Heart left ventricle (tissue), 16 donors: Measurements from ENCODE around the gene SCN4B. TPM values are rescaled to one million over a fixed set of nuclear protein-coding genes. Genes with fewer than 3 reads are reported as not detected.

Experiments
- ATAC-seq, 4 donors: fragments of 200-7000 bp; cut with Tn5 transposase; one replicate each; pipeline ENCODE4 v1.9.1; 2020 to 2022; ENCODE audit warnings: moderate library complexity in 4 of 4, mild to moderate bottlenecking in 3 of 4, moderate number of reproducible peaks in 1 of 4
- DNase-seq, 5 donors: peaks; one replicate each; pipeline ENCODE4 v3.0.0-alpha.2; 2020
- H3K27ac ChIP-seq, 12 donors: fragments of 200-600 bp; sonication (generic) in 4 of 12; one replicate each; pipeline versions ENCODE4 v1.5.0 to v1.8.0; 2016 to 2022; ENCODE audit warnings: mild to moderate bottlenecking in 2 of 12
- H3K27me3 ChIP-seq, 9 donors: fragments of 200-600 bp; sonication (generic) in 2 of 9; one replicate each; pipeline versions ENCODE4 v1.5.1 to v1.8.0; 2016 to 2022; ENCODE audit warnings: mild to moderate bottlenecking in 3 of 9
- H3K36me3 ChIP-seq, 9 donors: fragments of 200-600 bp; sonication (generic) in 2 of 9; one replicate each; pipeline versions ENCODE4 v1.5.0 to v1.8.0; 2018 to 2022; ENCODE audit warnings: mild to moderate bottlenecking in 2 of 9
- H3K4me1 ChIP-seq, 12 donors: fragments of 200-600 bp; sonication (generic) in 4 of 12; one replicate each; pipeline versions ENCODE4 v1.5.0 to v1.8.0; 2016 to 2022; ENCODE audit warnings: mild to moderate bottlenecking in 3 of 12
- H3K4me3 ChIP-seq, 12 donors: fragments of 200-600 bp; sonication (generic) in 4 of 12; one replicate each; pipeline versions ENCODE4 v1.5.0 to v1.8.0; 2017 to 2022; ENCODE audit warnings: mild to moderate bottlenecking in 9 of 12, moderate library complexity in 4 of 12
- H3K9me3 ChIP-seq, 12 donors: fragments of 200-600 bp; sonication (generic) in 4 of 12; one replicate each; pipeline versions ENCODE4 v1.5.0 to v1.8.0; 2016 to 2022; ENCODE audit warnings: mild to moderate bottlenecking in 1 of 12
- POLR2A ChIP-seq, 2 donors: fragments of 450-650 bp; IDR thresholded peaks; one replicate each; pipeline ENCODE4 v1.6.1; 2017; ENCODE audit warnings: antibody characterized with exemption in 2 of 2, mild to moderate bottlenecking in 2 of 2, moderate library complexity in 2 of 2
- WGBS, 4 donors: extraction: QIAGEN DNeasy Blood & Tissue Kit in 2 of 4; methylation state at CpG; one replicate each; pipeline versions ENCODE4 v1.1.5 to v1.1.7; 2013 to 2018; 5-methylcytosine and 5-hydroxymethylcytosine counted together
- intact Hi-C, 10 donors: fragments of 100-400 bp; cut with DNase I; formaldehyde crosslinking; loops; one replicate each; pipeline versions ENCODE4 v1.11.1 to v1.14.2; 2022
- polyA plus RNA-seq, 2 donors: library from polyadenylated mRNA; stranded (reverse); fragments of 200-250 nt; gene quantifications; one replicate each; pipeline ENCODE4 v1.2.3, GENCODE V29; 2013
- total RNA-seq, 9 donors: library from RNA; depleted of rRNA in 2 of 9; stranded (reverse); fragments of >200 nt in 2 of 9; fragmentation: NEBNext Ultra II Directional in 3 of 9; extraction: Animal tissue kit (Norgen Biotek cat#: 25700) in 3 of 9; gene quantifications; one replicate each; pipeline versions ENCODE4 v1.1.0 to v1.2.4, GENCODE V29; 2016 to 2023
- TF ChIP-seq, protein P1 (sequence below), 12 donors: fragments of 200-600 bp; sonication (generic) in 4 of 12; IDR thresholded peaks; one replicate each; pipeline versions ENCODE4 v1.5.0 to v1.8.0; 2018 to 2022; ENCODE audit warnings: antibody characterized with exemption in 12 of 12, mild to moderate bottlenecking in 5 of 12
- donor health status: ischemic (EF 13 %, LVEDD 7.1; RV severe dilation, severe dysfunction).
- donor health status: healthy with polysubstance abuse.
- donor health status: DM: no; HTN: yes; CAD: no.
- donor health status: DM: no; HTN: no; CAD: no.
- donor health status: ischemic (EF 25% LVEDD 6.9; RV normal size, moderate dysfunction).
- donor health status: ischemic (EF 25% LVEDD 5.7; RV mildly dilated, moderate dysfunction).
- donor health status: healthy.
- donor health status: DM: yes; HTN: yes; CAD: no.
- donor health status: ischemic (EF 35%, LVEDD 5.7; RV mildly dilated, moderate dysfunction).
- donor health status: nonischemic (EF 11% LVEDD 7.7; RV severe dilation, severe dysfunction).
- donor health status: DM: yes; HTN: yes; CAD: no.
- donor health status: PGD.
- donor health status: ischemic (EF 29% LVEDD 5.4; RV normal size, mild dysfunction).
- donor health status: nonischemic (EF 23%, LVEDD 6.1; RV moderate dilation, normal function).

Gene SCN4B
- total and polyA plus RNA-seq, 11 donors: 2.1 to 16.9 (median 11.9) TPM

DNA sequence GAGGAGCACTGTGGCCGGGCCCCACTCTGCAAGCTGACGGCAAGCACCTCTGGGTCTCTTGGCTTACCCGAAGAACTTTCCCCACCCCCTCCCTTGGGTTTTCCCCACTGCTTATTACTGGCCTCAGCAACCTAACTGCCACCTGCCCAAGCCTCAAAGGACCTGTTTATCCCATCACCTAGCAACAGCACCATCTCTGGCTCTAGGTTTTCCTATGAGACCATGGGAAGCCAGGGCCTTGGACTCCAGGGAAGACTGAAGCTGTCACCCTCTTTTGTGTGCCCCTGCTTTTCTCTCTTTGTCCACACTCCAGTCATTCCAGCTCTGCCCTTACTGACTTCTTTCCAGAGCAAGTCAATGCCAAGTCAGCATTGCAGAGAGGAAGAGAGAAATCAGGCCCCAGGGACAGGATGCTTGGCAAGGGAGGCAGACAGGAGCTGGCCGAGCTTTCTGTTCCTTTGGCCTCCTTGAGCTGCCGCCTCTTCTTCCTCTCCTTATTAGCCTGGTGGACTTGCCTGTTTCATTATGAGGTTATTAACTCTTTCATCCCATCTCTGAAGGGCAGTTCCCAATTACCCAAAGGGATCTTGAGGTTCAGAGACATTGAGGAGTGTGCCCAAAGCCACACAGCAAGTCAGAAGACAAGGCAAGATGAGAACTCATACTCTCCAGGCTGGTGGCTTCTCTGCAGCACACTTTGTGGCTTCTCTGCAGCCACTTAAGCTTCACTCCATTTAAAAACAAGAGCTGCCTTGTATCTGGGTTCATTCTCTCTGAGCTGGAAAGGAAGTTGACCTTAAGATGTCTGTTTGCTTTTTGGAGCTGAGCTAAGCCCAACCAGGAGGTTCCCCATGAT lies 65.5 kb downstream of the SCN4B start, which contains the start of gene SMIM35:
Gene SMIM35, minus strand, starts transcription at position 51 of the 856 bp plus-strand sequence. CDS start 206 bp downstream, outside the sequence.
- intact Hi-C loops: no loop called here
- Histone ChIP-seq H3K27me3 (no peaks in the 10 kb centered on the region), H3K27ac (peak within 1 kb of the TSS in 1 of 12 donors; percentile 70), H3K9me3 (peaks cover 0 to 12% (median 0%) of the 10 kb centered on the region in 12 donors), H3K4me1 (peaks cover 0 to 43% (median 18%) of the 10 kb centered on the region in 12 donors), H3K4me3 (no peak within 1 kb of the TSS), H3K36me3 (no peaks in the 10 kb centered on the region)
- TF ChIP-seq POLR2A (IDR thresholded peaks at IDR 0.05): no peak
- TF ChIP-seq, protein P1, sequence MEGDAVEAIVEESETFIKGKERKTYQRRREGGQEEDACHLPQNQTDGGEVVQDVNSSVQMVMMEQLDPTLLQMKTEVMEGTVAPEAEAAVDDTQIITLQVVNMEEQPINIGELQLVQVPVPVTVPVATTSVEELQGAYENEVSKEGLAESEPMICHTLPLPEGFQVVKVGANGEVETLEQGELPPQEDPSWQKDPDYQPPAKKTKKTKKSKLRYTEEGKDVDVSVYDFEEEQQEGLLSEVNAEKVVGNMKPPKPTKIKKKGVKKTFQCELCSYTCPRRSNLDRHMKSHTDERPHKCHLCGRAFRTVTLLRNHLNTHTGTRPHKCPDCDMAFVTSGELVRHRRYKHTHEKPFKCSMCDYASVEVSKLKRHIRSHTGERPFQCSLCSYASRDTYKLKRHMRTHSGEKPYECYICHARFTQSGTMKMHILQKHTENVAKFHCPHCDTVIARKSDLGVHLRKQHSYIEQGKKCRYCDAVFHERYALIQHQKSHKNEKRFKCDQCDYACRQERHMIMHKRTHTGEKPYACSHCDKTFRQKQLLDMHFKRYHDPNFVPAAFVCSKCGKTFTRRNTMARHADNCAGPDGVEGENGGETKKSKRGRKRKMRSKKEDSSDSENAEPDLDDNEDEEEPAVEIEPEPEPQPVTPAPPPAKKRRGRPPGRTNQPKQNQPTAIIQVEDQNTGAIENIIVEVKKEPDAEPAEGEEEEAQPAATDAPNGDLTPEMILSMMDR (IDR thresholded peaks at IDR 0.05): no peak
- WGBS, 4 donors: 65 to 86% (median 72%) methylated on average over 5 of the region's 5 CpGs
- DNase-seq (no peak), ATAC-seq (no peak)

DNA sequence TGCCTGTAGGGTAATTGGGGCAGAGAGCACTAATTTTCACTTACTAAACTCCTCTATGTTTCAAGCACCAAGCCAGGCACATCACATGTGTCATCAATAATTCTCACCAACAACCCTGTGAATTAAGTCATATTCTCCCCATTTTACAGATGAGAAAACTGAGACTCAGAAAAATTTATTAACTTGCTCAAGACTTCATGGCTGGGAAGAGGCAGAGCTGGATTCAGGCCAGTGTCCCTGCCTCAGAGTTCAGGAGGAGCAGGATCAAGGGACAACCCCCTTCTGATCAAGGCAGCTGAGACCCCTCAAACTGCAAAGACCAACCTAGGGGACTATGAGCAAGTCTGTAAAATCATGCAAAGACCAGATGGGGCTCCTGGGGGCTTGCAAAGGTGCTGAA lies 68.0 kb downstream of the SCN4B start:
- DNase-seq (no peak), ATAC-seq (no peak)
- no peak for TF ChIP-seq POLR2A (IDR thresholded peaks at IDR 0.05)
- TF ChIP-seq, protein P1 (IDR thresholded peaks at IDR 0.05): no peak
- Histone ChIP-seq H3K27me3 (no peaks in the 10 kb centered on the region), H3K4me1 (peaks cover 0 to 43% (median 18%) of the 10 kb centered on the region in 12 donors), H3K27ac (peak overlapping the region in 10 of 12 donors; percentile 61 to 85 (median 70)), H3K4me3 (no peak overlapping the region), H3K9me3 (peaks cover 0 to 12% (median 0%) of the 10 kb centered on the region in 12 donors), H3K36me3 (no peaks in the 10 kb centered on the region)
- intact Hi-C loops: no loop called here

DNA sequence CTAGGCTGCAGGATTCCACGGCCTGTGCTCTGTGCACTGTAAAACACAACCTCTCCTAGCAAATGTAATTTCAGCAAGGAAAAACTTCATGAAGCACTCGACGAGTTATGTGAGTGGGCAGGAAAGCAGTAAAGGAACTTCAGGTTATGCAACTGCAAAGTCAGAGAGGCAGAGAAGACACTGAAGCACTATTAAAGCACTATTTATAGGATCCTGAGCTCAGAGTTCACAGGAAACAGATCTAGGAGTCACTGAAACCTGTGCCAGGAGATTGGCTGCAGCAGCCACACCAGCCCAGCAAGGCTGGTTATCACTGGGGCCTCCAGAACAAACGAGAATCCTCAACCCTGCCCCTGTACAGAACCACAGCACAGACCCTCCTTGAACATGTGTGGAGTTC lies 68.4 kb downstream of the SCN4B start:
- peaks cover 0 to 12% (median 0%) of the 10 kb centered on the region in 12 donors for H3K9me3 ChIP-seq
- no peak overlapping the region for H3K4me3 ChIP-seq
- DNase-seq: peak in 4 of 5 donors; percentile 32 to 58 (median 44)
- peak overlapping the region in 11 of 12 donors; percentile 19 to 85 (median 70) for H3K27ac ChIP-seq
- intact Hi-C loops: no loop called here
- TF ChIP-seq POLR2A (IDR thresholded peaks at IDR 0.05): no peak
- TF ChIP-seq, protein P1 (IDR thresholded peaks at IDR 0.05): no peak
- peak; percentile 79 to 90 (median 85) for ATAC-seq
- no peaks in the 10 kb centered on the region for H3K27me3 ChIP-seq
- H3K4me1 ChIP-seq: peaks cover 0 to 43% (median 18%) of the 10 kb centered on the region in 12 donors
- H3K36me3 ChIP-seq: no peaks in the 10 kb centered on the region
- WGBS, 4 donors: 4 to 15% (median 11%) methylated on average over 4 of the region's 4 CpGs

Other genes starting within 250 kb of the SCN4B start
- under 1 TPM in 4 of 9 donors, not detected in 5; 0.06 to 0.51 (median 0.25) TPM for gene TMPRSS13, start 223.4 kb downstream of the SCN4B start, total RNA-seq
- gene TMPRSS13, start 223.4 kb downstream of the SCN4B start, polyA plus RNA-seq: under 1 TPM; 0.03 to 0.08 TPM
- 10 to 100 TPM in 2 of 9 donors, 1 to 10 TPM in 7; 2.1 to 49.0 (median 6.3) TPM for gene IL10RA, start 166.4 kb downstream of the SCN4B start, total RNA-seq
- gene IL10RA, start 166.4 kb downstream of the SCN4B start, polyA plus RNA-seq: 1 to 10 TPM; 3.7 to 3.9 TPM
- under 1 TPM in 3 of 9 donors, not detected in 6; 0.13 to 0.39 (median 0.32) TPM for gene TMPRSS4, start 75.7 kb downstream of the SCN4B start, total RNA-seq
- gene TMPRSS4, start 75.7 kb downstream of the SCN4B start, polyA plus RNA-seq: under 1 TPM in 1 of 2 donors, not detected in 1; 0.26 TPM
- gene SMIM35, start 65.9 kb downstream of the SCN4B start, total RNA-seq: under 1 TPM in 1 of 9 donors, not detected in 8; 0.21 TPM
- not detected for gene SMIM35, start 65.9 kb downstream of the SCN4B start, polyA plus RNA-seq
- gene SCN2B, start 23.8 kb upstream of the SCN4B start, total RNA-seq: 10 to 100 TPM in 5 of 9 donors, 1 to 10 TPM in 4; 3.6 to 32.5 (median 11.8) TPM
- gene SCN2B, start 23.8 kb upstream of the SCN4B start, polyA plus RNA-seq: 10 to 100 TPM in 1 of 2 donors, 1 to 10 TPM in 1; 5.0 to 17.5 TPM
- 10 to 100 TPM in 2 of 9 donors, 1 to 10 TPM in 6, under 1 TPM in 1; 0.90 to 18.4 (median 2.0) TPM for gene JAML, start 72.2 kb upstream of the SCN4B start, total RNA-seq
- 1 to 10 TPM; 1.4 to 1.6 TPM for gene JAML, start 72.2 kb upstream of the SCN4B start, polyA plus RNA-seq
- gene MPZL3, start 99.5 kb upstream of the SCN4B start, total RNA-seq: 1 to 10 TPM; 1.3 to 6.2 (median 3.3) TPM
- gene MPZL3, start 99.5 kb upstream of the SCN4B start, polyA plus RNA-seq: 1 to 10 TPM; 1.3 to 4.2 TPM
- gene MPZL2, start 111.5 kb upstream of the SCN4B start, total RNA-seq: 10 to 100 TPM in 7 of 9 donors, 1 to 10 TPM in 2; 8.3 to 29.6 (median 13.2) TPM
- gene MPZL2, start 111.5 kb upstream of the SCN4B start, polyA plus RNA-seq: 1 to 10 TPM; 7.4 to 7.7 TPM
- gene CD3E, start 151.9 kb upstream of the SCN4B start, total RNA-seq: 10 to 100 TPM in 1 of 9 donors, 1 to 10 TPM in 1, under 1 TPM in 6, not detected in 1; 0.17 to 12.0 (median 0.57) TPM
- gene CD3E, start 151.9 kb upstream of the SCN4B start, polyA plus RNA-seq: under 1 TPM; 0.25 to 0.38 TPM
- gene CD3D, start 189.9 kb upstream of the SCN4B start, total RNA-seq: 10 to 100 TPM in 1 of 9 donors, 1 to 10 TPM in 3, not detected in 5; 1.5 to 11.2 (median 3.6) TPM
- under 1 TPM; 0.38 to 0.55 TPM for gene CD3D, start 189.9 kb upstream of the SCN4B start, polyA plus RNA-seq
- 1 to 10 TPM in 2 of 9 donors, under 1 TPM in 4, not detected in 3; 0.26 to 4.3 (median 0.41) TPM for gene CD3G, start 191.5 kb upstream of the SCN4B start, total RNA-seq
- under 1 TPM in 1 of 2 donors, not detected in 1; 0.10 TPM for gene CD3G, start 191.5 kb upstream of the SCN4B start, polyA plus RNA-seq
- gene UBE4A, start 206.8 kb upstream of the SCN4B start, total RNA-seq: 10 to 100 TPM; 35.6 to 50.3 (median 40.9) TPM
- gene UBE4A, start 206.8 kb upstream of the SCN4B start, polyA plus RNA-seq: 10 to 100 TPM; 13.0 to 23.4 TPM
- 100 to 1,000 TPM in 8 of 9 donors, 10 to 100 TPM in 1; 96.4 to 702 (median 559) TPM for gene ATP5MG, start 248.8 kb upstream of the SCN4B start, total RNA-seq
- 100 to 1,000 TPM; 299 to 843 TPM for gene ATP5MG, start 248.8 kb upstream of the SCN4B start, polyA plus RNA-seq